ENCODE data around the gene FRAT2.

- TF ChIP-seq YY1 (IDR thresholded peaks at IDR 0.05; ENCODE audit: insufficient read depth, insufficient read length) (no peak), SUZ12 (IDR thresholded peaks at IDR 0.05; ENCODE audit: extremely low read depth, insufficient read depth, insufficient read length) (no peak), ZNF274 (IDR thresholded peaks at IDR 0.05; ENCODE audit: low read depth, low read length) (no peak)
Measured at GRCh38 chr10:97333601-97334369, 744 bp downstream of the FRAT2 start.
